Right lobe of liver (tissue), 6 donors: ENCODE data around the gene PIAS4. TPM values are rescaled to one million over a fixed set of nuclear protein-coding genes. Genes with fewer than 3 reads are reported as not detected.

Experiments used
- ATAC-seq, 4 donors: fragments of 200-7000 bp; cut with Tn5 transposase; one replicate each; pipeline ENCODE4 v1.9.1; 2020; ENCODE audit warnings: mild to moderate bottlenecking in 4 of 4, moderate library complexity in 4 of 4
- DNase-seq, 3 donors: peaks; one replicate each; pipeline ENCODE4 v3.0.0-alpha.2; 2020
- H3K27ac ChIP-seq, 3 donors: fragments of 200-600 bp; one replicate each; pipeline ENCODE4 v1.8.0; 2022
- H3K27me3 ChIP-seq, 2 donors: fragments of 200-600 bp; one replicate each; pipeline ENCODE4 v1.8.0; 2022
- H3K36me3 ChIP-seq, 4 donors: fragments of 200-600 bp; sonication (generic) in 1 of 4; one replicate each; pipeline versions ENCODE4 v1.5.1 to v1.8.0; 2017 to 2022; ENCODE audit warnings: control low read depth in 1 of 4
- H3K4me1 ChIP-seq, 4 donors: fragments of 200-600 bp; sonication (generic) in 1 of 4; one replicate each; pipeline versions ENCODE4 v1.5.1 to v1.8.0; 2017 to 2022; ENCODE audit warnings: control low read depth in 1 of 4
- H3K4me3 ChIP-seq, 3 donors: fragments of 200-600 bp; one replicate each; pipeline ENCODE4 v1.8.0; 2022
- H3K9me3 ChIP-seq, 4 donors: fragments of 200-600 bp; sonication (generic) in 1 of 4; one replicate each; pipeline versions ENCODE4 v1.5.1 to v1.8.0; 2017 to 2022; ENCODE audit warnings: control low read depth in 1 of 4
- CTCF ChIP-seq, 4 donors: fragments of 200-600 bp in 3 of 4; fragments of 450-650 bp in 1 of 4; IDR thresholded peaks; one replicate each; pipeline versions ENCODE4 v1.5.1 to v1.8.0; 2016 to 2022; ENCODE audit warnings: antibody characterized with exemption in 4 of 4, mild to moderate bottlenecking in 2 of 4
- POLR2A ChIP-seq: fragments of 450-650 bp; IDR thresholded peaks from one replicate; pipeline ENCODE4 v1.6.1; 2017; ENCODE audit warnings: antibody characterized with exemption, mild to moderate bottlenecking
- WGBS: methylation state at CpG from one replicate; pipeline ENCODE4 v1.1.6; 2018; ENCODE audit warnings: low coverage, low lambda C conversion rate; ENCODE audit not compliant: insufficient coverage; ENCODE audit errors: missing lambda C conversion rate; 5-methylcytosine and 5-hydroxymethylcytosine counted together
- intact Hi-C, 2 donors: fragments of 100-400 bp; cut with DNase I; formaldehyde crosslinking; loops; one replicate each; pipeline versions ENCODE4 v1.11.2 to v1.14.1; 2022
- total RNA-seq, 6 experiments: library from RNA; depleted of rRNA in 2 of 6; stranded (reverse); fragments of >200 nt in 2 of 6; fragmentation: NEBNext Ultra II Directional in 3 of 6; extraction: Animal tissue kit (Norgen Biotek cat#: 25700) in 3 of 6; gene quantifications; one replicate each; pipeline versions ENCODE4 v1.1.0 to v1.2.4, GENCODE V29; 2016 to 2023
- donor health status: DM: no; HTN: yes; CAD: no.
- donor health status: DM: no; HTN: no; CAD: no.
- donor health status: DM: no; HTN: no; CAD: no.
- donor health status: DM: no; HTN: yes; CAD: no.
- donor health status: DM: no; HTN: yes; CAD: no.

The PIAS4 gene
- total RNA-seq, 6 experiments from 2014 or later = 9.9 to 20.0 (median 14.9) TPM

GRCh38 chr19:4082172-4082571 is 74.6 kb downstream of the PIAS4 start:
- H3K27ac ChIP-seq = no peak overlapping the region
- no peak for ATAC-seq

GRCh38 chr19:4083677-4084546 is 76.4 kb downstream of the PIAS4 start:
- ATAC-seq = peak; percentile 49 to 73 (median 64)
- no peaks in the 10 kb centered on the region for H3K27me3 ChIP-seq
- peak in 2 of 3 donors; percentile 54 to 64 for DNase-seq
- no peaks in the 10 kb centered on the region for H3K36me3 ChIP-seq
- TF ChIP-seq CTCF (IDR thresholded peaks at IDR 0.05) (no peak), POLR2A (no peak)
- H3K9me3 ChIP-seq = no peaks in the 10 kb centered on the region
- peak overlapping the region in 2 of 3 donors; percentile 3 to 6 for H3K4me3 ChIP-seq
- H3K27ac ChIP-seq = peak overlapping the region in 1 of 3 donors; percentile 2
- WGBS = 68% methylated on average over 12 of the region's 28 CpGs
- intact Hi-C loops = no loop called here
- no peaks in the 10 kb centered on the region for H3K4me1 ChIP-seq

More at GRCh38 chr19:4082172-4082571, 74.6 kb downstream of the PIAS4 start:
- H3K4me1 ChIP-seq = peaks cover 0 to 8% (median 3%) of the 10 kb centered on the region in 4 donors
- 43% methylated on average over 5 of the region's 9 CpGs for WGBS
- H3K9me3 ChIP-seq = no peaks in the 10 kb centered on the region
- intact Hi-C loops = no loop called here
- H3K4me3 ChIP-seq = no peak overlapping the region
- H3K36me3 ChIP-seq = no peaks in the 10 kb centered on the region
- H3K27me3 ChIP-seq = no peaks in the 10 kb centered on the region
- TF ChIP-seq POLR2A = no peak
- TF ChIP-seq CTCF (IDR thresholded peaks at IDR 0.05) = no peak
- no peak for DNase-seq

- Histone ChIP-seq H3K27ac (peak overlapping the region in 1 of 3 donors; percentile 2), H3K4me1 (no peaks in the 10 kb centered on the region), H3K27me3 (no peaks in the 10 kb centered on the region), H3K4me3 (no peak overlapping the region), H3K36me3 (peaks cover 0 to under 1% (median 0%) of the 10 kb centered on the region in 4 donors), H3K9me3 (no peaks in the 10 kb centered on the region)
- TF ChIP-seq CTCF (IDR thresholded peaks at IDR 0.05) (no peak), POLR2A (no peak)
- DNase-seq = no peak
- 61% methylated on average over 5 of the region's 8 CpGs for WGBS
- ATAC-seq = no peak
- intact Hi-C loops = no loop called here
Measured at GRCh38 chr19:4084547-4084877, 77.0 kb downstream of the PIAS4 start.

GRCh38 chr19:4086411-4086867 is 78.9 kb downstream of the PIAS4 start:
- peaks cover 0 to 13% (median 4%) of the 10 kb centered on the region in 4 donors for H3K36me3 ChIP-seq
- H3K27me3 ChIP-seq = no peaks in the 10 kb centered on the region
- H3K27ac ChIP-seq = no peak overlapping the region
- intact Hi-C loops = no loop called here
- no peak for TF ChIP-seq CTCF (IDR thresholded peaks at IDR 0.05)
- TF ChIP-seq POLR2A = no peak
- 35% methylated on average over 4 of the region's 17 CpGs for WGBS
- no peak overlapping the region for H3K4me3 ChIP-seq
- no peaks in the 10 kb centered on the region for H3K4me1 ChIP-seq
- no peak for DNase-seq
- no peaks in the 10 kb centered on the region for H3K9me3 ChIP-seq
- no peak for ATAC-seq
